Left colon (tissue), 2 donors: ENCODE results near the gene DPP9. TPM values are rescaled to one million over a fixed set of nuclear protein-coding genes. Genes with fewer than 3 reads are reported as not detected.

Experiments used
- ATAC-seq: fragments of 200-7000 bp; cut with Tn5 transposase; one replicate; pipeline ENCODE4 v1.9.1; 2020; ENCODE audit warnings: mild to moderate bottlenecking, moderate library complexity
- DNase-seq, 2 donors: peaks; one replicate each; pipeline ENCODE4 v3.0.0-alpha.2; 2020
- intact Hi-C, 2 donors: fragments of 100-400 bp; cut with DNase I in 1 of 2; cut with micrococcal nuclease in 1 of 2; formaldehyde crosslinking; loops; one replicate each; pipeline versions ENCODE4 v1.11.2 to v1.14.0; 2022; cut with DNase I, micrococcal nuclease
- total RNA-seq, 2 donors: library from RNA; stranded (reverse); fragmentation: NEBNext Ultra II Directional; extraction: Animal tissue kit (Norgen Biotek cat#: 25700); gene quantifications; one replicate each; pipeline ENCODE4 v1.2.1, GENCODE V29; 2021
- donor health status: DM: no; HTN: no; CAD: no.
- donor health status: DM: yes; HTN: yes; CAD: no.

DPP9 gene
- total RNA-seq, 2 donors from 2014 or later: 59.9 to 72.8 TPM

DNA sequence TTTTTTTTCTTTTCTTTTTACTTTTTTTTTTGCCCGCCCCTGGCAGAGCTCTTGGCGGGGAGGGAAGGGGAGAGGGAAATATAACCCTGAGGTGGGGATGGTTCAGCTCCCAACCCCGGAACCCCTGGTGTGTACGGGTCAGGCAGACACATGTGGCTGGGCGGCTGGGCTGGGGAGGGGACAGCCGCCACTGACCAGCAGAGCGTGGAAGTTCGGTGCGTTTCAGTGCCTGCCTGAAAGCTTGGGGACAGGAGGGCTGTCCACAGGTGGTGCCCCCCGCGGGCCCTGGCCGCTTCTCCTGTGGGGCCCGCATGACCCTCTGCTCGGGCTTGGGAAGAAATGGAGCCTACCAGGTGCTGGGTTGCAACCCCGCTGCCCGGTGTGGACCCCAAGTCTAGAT is 48.3 kb downstream of the DPP9 start:
- ATAC-seq (no peak), DNase-seq (no peak)
- intact Hi-C loops: no loop called here

DNA sequence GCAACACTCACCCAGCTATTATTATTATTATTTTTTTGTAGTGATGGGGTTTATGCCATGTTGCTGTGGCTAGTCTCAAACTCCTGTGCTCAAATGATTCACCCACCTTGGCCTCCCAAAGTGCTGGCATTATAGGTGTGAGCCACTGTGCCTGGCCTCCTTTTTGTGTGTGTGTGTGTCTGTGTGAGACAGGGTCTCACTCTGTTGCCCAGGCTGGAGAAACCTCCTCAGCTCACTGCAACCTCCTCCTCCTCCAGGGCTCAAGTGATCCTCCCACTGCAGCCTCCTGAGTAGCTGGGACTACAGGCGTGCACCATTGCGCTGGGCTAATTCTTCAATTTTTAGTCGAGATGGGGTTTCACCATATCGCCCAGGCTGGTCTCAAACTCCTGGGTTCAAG is 49.9 kb downstream of the DPP9 start:
- ATAC-seq: no peak
- DNase-seq: no peak
- intact Hi-C loops: no loop called here

DNA sequence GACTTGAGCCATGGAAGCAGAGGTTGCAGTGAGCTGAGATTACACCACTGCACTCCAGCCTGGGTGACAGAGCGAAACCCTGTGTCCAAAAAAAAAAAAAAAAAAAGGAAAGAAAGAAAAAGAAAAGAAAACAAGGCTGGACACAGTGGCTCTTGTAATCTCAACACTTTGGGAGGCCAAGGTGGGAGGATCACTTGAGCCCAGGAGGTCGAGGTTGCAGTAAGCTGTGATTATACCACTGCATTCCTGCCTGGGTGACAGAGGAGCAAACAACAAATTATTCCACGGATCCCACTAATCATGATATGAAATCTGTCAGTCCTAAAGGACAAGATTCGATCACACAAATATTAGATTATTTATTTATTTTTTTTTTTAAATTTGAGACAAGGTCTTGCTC is 50.4 kb downstream of the DPP9 start:
- ATAC-seq (no peak), DNase-seq (no peak)
- intact Hi-C loops: no loop called here

GRCh38 chr19:4671185-4671851 is 52.3 kb downstream of the DPP9 start:
- DNase-seq (no peak), ATAC-seq (no peak)
- intact Hi-C loops: no loop called here

GRCh38 chr19:4669723-4670480 is 53.7 kb downstream of the DPP9 start, which contains the start of gene MYDGF:
Gene MYDGF, minus strand, starts transcription at chr19:4670342. Its CDS starts 8 bp downstream, at chr19:4670334.
- DNase-seq: peak; percentile 93 to 96
- ATAC-seq: peak; percentile 97
- intact Hi-C loops: no loop called here

GRCh38 chr19:4664642-4665041 is 59.0 kb downstream of the DPP9 start:
- DNase-seq: no peak
- intact Hi-C loops: no loop called here
- ATAC-seq: no peak

DNA sequence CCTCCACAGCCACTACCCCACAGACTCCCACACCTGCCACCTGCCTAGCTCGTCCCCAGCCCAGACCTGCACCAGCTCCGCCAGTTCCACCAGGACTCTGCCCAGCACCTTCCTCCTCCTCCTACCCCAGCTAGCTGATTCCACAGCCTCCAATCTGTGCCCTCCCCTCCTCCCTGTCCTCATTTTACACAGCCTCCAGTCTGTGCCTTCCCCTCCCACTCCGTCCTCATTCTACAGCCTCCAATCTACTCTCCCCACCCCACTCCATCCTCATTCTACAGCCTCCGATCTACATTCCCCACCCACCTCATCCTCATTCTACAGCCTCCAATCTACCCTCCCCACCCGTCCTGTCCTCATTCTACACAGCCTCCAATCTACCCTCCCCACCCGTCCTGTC is 60.8 kb downstream of the DPP9 start:
- DNase-seq (no peak), ATAC-seq (no peak)
- intact Hi-C loops: no loop called here

DNA sequence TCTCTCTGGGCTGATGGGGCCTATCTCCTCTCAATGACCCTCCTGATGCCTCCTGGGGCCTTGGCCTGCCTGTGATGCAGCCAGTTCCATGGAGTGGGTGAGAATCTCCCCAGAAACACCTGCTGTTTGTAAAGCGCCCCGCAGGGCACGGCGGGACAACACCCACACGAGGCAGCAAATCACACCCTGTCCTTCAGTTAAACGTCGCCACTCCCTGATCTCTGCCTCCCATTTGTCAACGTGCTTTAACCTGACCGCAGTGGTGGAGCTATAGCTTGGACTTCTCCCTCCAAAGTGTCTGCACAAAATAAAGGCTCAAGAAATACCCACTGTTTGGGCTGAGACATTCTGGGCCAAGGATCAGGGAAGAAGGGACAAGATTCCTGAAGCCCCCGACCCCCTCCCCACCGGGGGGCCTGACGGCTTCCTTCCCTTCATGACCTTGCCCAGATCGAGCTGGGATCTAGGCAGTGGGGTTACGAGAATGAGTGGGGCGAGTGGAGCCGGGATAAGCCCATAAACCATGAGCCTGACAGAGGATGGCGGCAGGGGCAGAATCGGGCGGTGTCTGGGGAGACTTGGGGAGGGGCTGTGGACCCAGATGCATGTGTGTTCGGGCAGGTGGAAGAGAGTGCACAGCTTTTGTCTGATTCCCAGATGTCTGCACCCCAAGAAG is 61.5 kb downstream of the DPP9 start:
- peak; percentile 80 for ATAC-seq

GRCh38 chr19:4660993-4661392 is 62.6 kb downstream of the DPP9 start:
- ATAC-seq: no peak
- intact Hi-C loops: no loop called here
- no peak for DNase-seq

More for the DNA sequence above, 61.5 kb downstream of the DPP9 start:
- intact Hi-C loops: no loop called here
- DNase-seq: no peak

DNA sequence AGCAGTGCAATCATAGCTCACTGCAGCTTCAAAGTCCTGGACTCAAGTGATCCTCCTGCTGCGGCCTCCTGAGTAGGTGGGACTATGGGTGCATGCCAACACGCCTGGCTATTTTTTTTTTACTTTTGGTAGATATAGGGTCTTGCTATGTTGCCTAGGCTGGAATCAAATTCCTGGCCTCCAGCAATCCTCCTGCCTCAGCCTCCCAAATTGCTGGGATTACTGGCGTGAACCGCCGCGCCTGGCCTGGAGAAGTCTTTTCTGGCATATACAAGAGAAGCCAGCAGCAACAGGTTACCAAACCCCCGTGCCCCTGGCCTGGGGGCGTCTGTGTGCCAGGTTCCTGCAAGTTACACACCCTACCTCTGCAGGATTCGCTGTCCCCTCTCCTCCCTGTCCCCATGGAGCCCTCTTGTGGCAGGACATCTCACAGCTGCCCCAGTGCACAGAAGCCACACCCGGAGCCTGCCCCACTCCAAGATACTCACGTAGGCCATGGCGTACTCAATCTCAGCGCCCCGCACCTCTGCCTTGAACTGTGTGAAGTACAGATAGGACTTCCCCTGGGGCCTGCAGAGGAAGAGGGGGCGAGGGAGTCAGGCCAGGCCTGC is 63.4 kb downstream of the DPP9 start:
- DNase-seq (peak in 1 of 2 donors; percentile 47), ATAC-seq (peak; percentile 68)
- intact Hi-C loops: no loop called here

DNA sequence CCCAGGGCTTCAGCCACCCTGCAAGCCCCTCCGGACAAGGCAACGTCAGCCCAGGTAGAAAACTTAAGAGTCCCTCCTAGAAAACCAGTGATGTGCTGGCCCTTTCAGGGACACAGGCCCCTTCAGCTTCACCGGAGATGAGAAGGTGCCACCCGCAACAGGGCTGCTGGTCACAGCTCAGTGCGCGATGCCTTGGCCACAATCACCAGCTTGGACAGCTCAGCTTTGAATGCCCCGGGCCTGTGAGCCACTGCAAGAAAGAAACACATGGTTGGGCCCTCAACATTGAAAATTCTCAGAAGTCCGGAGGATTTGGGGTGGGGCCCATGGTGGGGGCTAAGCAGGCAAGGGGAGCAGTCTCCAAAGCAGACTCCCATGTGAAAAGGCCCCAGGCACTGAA is 65.8 kb downstream of the DPP9 start:
- intact Hi-C loops: no loop called here
- ATAC-seq (no peak), DNase-seq (no peak)

DNA sequence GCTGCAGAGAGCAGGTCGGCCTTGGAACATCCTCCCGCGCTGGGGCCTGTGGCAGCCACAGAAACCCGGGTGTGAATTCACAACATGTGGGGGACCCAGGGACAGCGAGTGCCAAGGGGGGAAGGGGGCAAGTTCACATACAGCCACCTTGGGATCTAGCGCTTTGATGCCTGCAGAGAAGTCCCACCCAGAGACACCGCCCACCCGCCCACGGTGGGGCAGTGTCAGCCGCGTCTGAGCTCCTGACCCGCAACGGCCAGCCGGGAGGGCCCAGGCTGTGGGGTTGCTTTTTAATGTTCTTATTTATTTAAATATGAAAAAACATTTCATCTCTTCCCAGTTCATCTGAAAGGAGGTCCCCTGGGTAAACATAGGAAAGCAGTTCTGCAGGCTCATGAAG is 66.4 kb downstream of the DPP9 start:
- ATAC-seq: no peak
- no peak for DNase-seq

DNA sequence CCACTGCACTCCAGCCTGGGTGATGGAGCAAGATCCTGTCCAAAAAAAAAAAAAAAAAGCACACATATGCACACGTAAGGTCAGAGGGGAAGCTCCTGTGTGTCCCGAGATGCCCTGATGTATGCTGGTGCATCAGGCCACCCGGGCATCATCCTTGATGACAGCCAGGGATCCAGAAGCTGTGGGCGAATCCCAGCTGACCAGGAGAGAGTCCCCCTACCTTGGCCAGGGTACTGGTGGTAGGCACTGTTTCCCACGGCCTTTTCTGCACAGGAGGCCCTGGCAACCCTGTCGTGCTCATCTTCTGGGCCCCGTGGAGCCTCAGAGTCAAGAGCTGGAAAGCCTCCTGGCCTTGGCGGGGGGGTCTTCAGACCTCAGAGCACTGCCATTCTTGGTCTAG is 67.5 kb downstream of the DPP9 start:
- intact Hi-C loops: no loop called here
- DNase-seq: no peak
- ATAC-seq: no peak

More for the DNA sequence above, 66.4 kb downstream of the DPP9 start:
- intact Hi-C loops: no loop called here

- DNase-seq (no peak), ATAC-seq (peak; percentile 13)
- intact Hi-C loops: no loop called here
Measured at GRCh38 chr19:4654437-4655361, 68.9 kb downstream of the DPP9 start.

GRCh38 chr19:4653793-4654436 is 69.7 kb downstream of the DPP9 start:
- no peak for ATAC-seq
- intact Hi-C loops: no loop called here

DNA sequence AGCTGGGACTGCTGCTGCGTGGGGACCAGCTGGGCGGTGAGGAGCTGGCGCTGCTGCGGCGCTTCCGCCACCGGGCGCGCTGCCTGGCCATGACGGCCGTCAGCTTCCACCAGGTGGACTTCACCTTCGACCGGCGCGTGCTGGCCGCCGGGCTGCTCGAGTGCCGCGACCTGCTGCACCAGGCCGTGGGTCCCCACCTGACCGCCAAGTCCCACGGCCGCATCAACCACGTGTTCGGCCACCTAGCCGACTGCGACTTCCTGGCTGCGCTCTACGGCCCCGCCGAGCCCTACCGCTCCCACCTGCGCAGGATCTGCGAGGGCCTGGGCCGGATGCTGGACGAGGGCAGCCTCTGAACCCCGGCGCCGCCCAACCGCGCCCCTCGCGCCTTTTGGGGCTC is 71.6 kb downstream of the DPP9 start:
- DNase-seq: no peak
- intact Hi-C loops: no loop called here
- ATAC-seq: no peak

More at GRCh38 chr19:4653793-4654436, 69.7 kb downstream of the DPP9 start:
- no peak for DNase-seq

- ATAC-seq (no peak), DNase-seq (no peak)
- intact Hi-C loops: no loop called here
Measured at GRCh38 chr19:4650159-4650558, 73.5 kb downstream of the DPP9 start.
